HL-60 (cell line): ENCODE measurements around the gene SOX30.

Source experiments
- DNase-seq, 2 experiments: peaks; one replicate each; pipeline ENCODE4 v3.0.0-alpha.2; 2010 to 2020; ENCODE audit warnings: low read depth in 1 of 2, low spot score in 1 of 2
- H3K27ac ChIP-seq: fragments of 250-450 bp; sonication (Bioruptor Pico); replicated peaks from 2 replicates; pipeline ENCODE4 v1.5.1; 2020; ENCODE audit warnings: mild to moderate bottlenecking, moderate library complexity
- H3K27me3 ChIP-seq: fragments of 250-450 bp; sonication (Bioruptor Pico); 2 replicates; pipeline ENCODE4 v1.5.1; 2021; ENCODE audit warnings: mild to moderate bottlenecking, moderate library complexity; ENCODE audit not compliant: insufficient read depth, poor library complexity, severe bottlenecking
- H3K4me3 ChIP-seq: replicated peaks from 2 replicates; pipeline ENCODE4 v1.5.1; 2011; ENCODE audit warnings: mild to moderate bottlenecking, control low read depth, low read length; ENCODE audit not compliant: insufficient read depth
- CTCF ChIP-seq: IDR thresholded peaks from one replicate; pipeline ENCODE4 v1.5.1; 2011; ENCODE audit warnings: low read length, control low read depth, inconsistent platforms; ENCODE audit not compliant: insufficient read depth
- GABPA ChIP-seq: IDR thresholded peaks from 2 replicates; pipeline ENCODE4 v1.6.1; 2012; ENCODE audit warnings: low read depth
- POLR2AphosphoS5 ChIP-seq: IDR thresholded peaks from 2 replicates; pipeline ENCODE4 v1.6.1; 2012; ENCODE audit warnings: low read depth
- REST ChIP-seq: IDR thresholded peaks from 2 replicates; pipeline ENCODE4 v1.6.1; 2012; ENCODE audit warnings: low read depth; ENCODE audit not compliant: insufficient replicate concordance
- SPI1 ChIP-seq: IDR thresholded peaks from 2 replicates; pipeline ENCODE4 v1.6.1; 2012; ENCODE audit warnings: low read depth, mild to moderate bottlenecking, borderline replicate concordance

The SOX30 gene

GRCh38 chr5:157576678-157577077 is 75.6 kb downstream of the SOX30 start:
- no peak overlapping the region for H3K27ac ChIP-seq
- no peak for DNase-seq
- H3K27me3 ChIP-seq: peaks cover 35% of the 10 kb centered on the region
- no peak overlapping the region for H3K4me3 ChIP-seq
- TF ChIP-seq REST (no peak), POLR2AphosphoS5 (no peak), SPI1 (no peak), CTCF (no peak), GABPA (no peak)
